Gastrocnemius medialis (tissue), 4 donors: ENCODE measurements around the gene ZNF521. TPM values are rescaled to one million over a fixed set of nuclear protein-coding genes. Genes with fewer than 3 reads are reported as not detected.

ENCODE experiments used
- ATAC-seq, 2 donors: fragments of 150-250 bp; one replicate each; pipeline ENCODE4 v1.9.1; 2016
- DNase-seq, 2 donors: peaks; one replicate each; pipeline ENCODE4 v3.0.0-alpha.2; 2019
- H3K27ac ChIP-seq, 4 donors: fragments of 200-600 bp; sonication (generic); 1 replicate in 1 of 4; 2 replicates in 3 of 4; pipeline ENCODE4 v1.5.1; 2016 to 2018; ENCODE audit warnings: mild to moderate bottlenecking in 2 of 4, moderate library complexity in 1 of 4
- H3K27me3 ChIP-seq, 3 donors: fragments of 200-600 bp; sonication (generic) in 2 of 3; 1 replicate in 1 of 3; 2 replicates in 2 of 3; pipeline versions ENCODE4 v1.5.1 to v1.6.0; 2016 to 2019; ENCODE audit warnings: mild to moderate bottlenecking in 1 of 3, moderate library complexity in 1 of 3
- H3K36me3 ChIP-seq, 2 donors: fragments of 200-600 bp; sonication (generic) in 1 of 2; one replicate each; pipeline ENCODE4 v1.5.1; 2017 to 2018
- H3K4me1 ChIP-seq, 2 donors: fragments of 200-600 bp; sonication (generic) in 1 of 2; one replicate each; pipeline ENCODE4 v1.5.1; 2016 to 2017; ENCODE audit warnings: mild to moderate bottlenecking in 2 of 2
- H3K4me3 ChIP-seq, 4 donors: fragments of 200-600 bp; sonication (generic) in 3 of 4; 1 replicate in 1 of 4; 2 replicates in 3 of 4; pipeline ENCODE4 v1.5.1; 2016 to 2019; ENCODE audit warnings: mild to moderate bottlenecking in 2 of 4
- H3K9me3 ChIP-seq, 3 donors: fragments of 200-600 bp; sonication (generic) in 2 of 3; 1 replicate in 1 of 3; 2 replicates in 2 of 3; pipeline ENCODE4 v1.5.1; 2016 to 2019
- CTCF ChIP-seq, 5 experiments: fragments of 450-650 bp in 3 of 5; fragments of 200-600 bp in 2 of 5; sonication (generic) in 2 of 5; IDR thresholded peaks in 4 of 5; conservative IDR thresholded peaks in 1 of 5; 1 replicate in 4 of 5; 2 replicates in 1 of 5; pipeline ENCODE4 v1.5.1; 2016 to 2019; ENCODE audit warnings: antibody characterized with exemption in 5 of 5, mild to moderate bottlenecking in 3 of 5, moderate library complexity in 3 of 5
- POLR2A ChIP-seq, 2 donors: fragments of 450-650 bp; IDR thresholded peaks; one replicate each; pipeline ENCODE4 v1.6.1; 2017; ENCODE audit warnings: antibody characterized with exemption in 2 of 2, mild to moderate bottlenecking in 2 of 2, moderate library complexity in 2 of 2
- in situ Hi-C, 4 donors: fragments of 200-750 bp; cut with MboI; loops; one replicate each; pipeline versions ENCODE4 v1.15.0 to v1.8.0; 2017; ENCODE audit warnings: low sequenced_read_pairs in 4 of 4
- intact Hi-C: fragments of 100-400 bp; cut with DNase I; formaldehyde crosslinking; loops from one replicate; pipeline ENCODE4 v1.15.1; 2023; ENCODE audit warnings: low total_unique reads
- total RNA-seq, 4 donors: library from RNA; depleted of rRNA; stranded (reverse); fragments of >200 nt; gene quantifications; one replicate each; pipeline versions ENCODE4 v1.1.0 to v1.2.3, GENCODE V29; 2016

ZNF521 gene
- total RNA-seq, 4 donors from 2014 or later: 3.5 to 15.6 (median 4.7) TPM

GRCh38 chr18:25145731-25146511, 206.0 kb downstream of the ZNF521 start:
- in situ Hi-C loops: no loop called here

GRCh38 chr18:25144820-25145219, 207.1 kb downstream of the ZNF521 start:
- in situ Hi-C loops (no loop called here), intact Hi-C loops (no loop called here)
- Histone ChIP-seq H3K4me3 (no peak overlapping the region), H3K9me3 (no peaks in the 10 kb centered on the region), H3K36me3 (no peaks in the 10 kb centered on the region), H3K27ac (no peak overlapping the region), H3K27me3 (no peaks in the 10 kb centered on the region), H3K4me1 (no peaks in the 10 kb centered on the region)
- ATAC-seq (no peak), DNase-seq (no peak)
- TF ChIP-seq CTCF (IDR thresholded peaks at IDR 0.05 in 4 of 5, conservative IDR thresholded peaks at IDR 0.05 in 1 of 5) (no peak), POLR2A (IDR thresholded peaks at IDR 0.05) (no peak)

More at GRCh38 chr18:25145731-25146511, 206.0 kb downstream of the ZNF521 start:
- no peaks in the 10 kb centered on the region for H3K4me1 ChIP-seq
- DNase-seq (no peak), ATAC-seq (no peak)
- no peaks in the 10 kb centered on the region for H3K27me3 ChIP-seq
- TF ChIP-seq POLR2A (IDR thresholded peaks at IDR 0.05): no peak
- H3K4me3 ChIP-seq: no peak overlapping the region
- H3K36me3 ChIP-seq: no peaks in the 10 kb centered on the region
- intact Hi-C loops: no loop called here
- no peak overlapping the region for H3K27ac ChIP-seq
- H3K9me3 ChIP-seq: no peaks in the 10 kb centered on the region

- no peak for DNase-seq
- no peak overlapping the region for H3K27ac ChIP-seq
- intact Hi-C loops (no loop called here), in situ Hi-C loops (no loop called here)
- H3K9me3 ChIP-seq: no peaks in the 10 kb centered on the region
- no peaks in the 10 kb centered on the region for H3K36me3 ChIP-seq
- H3K4me3 ChIP-seq: no peak overlapping the region
- peaks cover 5 to 8% of the 10 kb centered on the region in 2 donors for H3K4me1 ChIP-seq
- TF ChIP-seq POLR2A (IDR thresholded peaks at IDR 0.05): no peak
- TF ChIP-seq CTCF (IDR thresholded peaks at IDR 0.05 in 4 of 5, conservative IDR thresholded peaks at IDR 0.05 in 1 of 5): no peak
- ATAC-seq: no peak
- H3K27me3 ChIP-seq: no peaks in the 10 kb centered on the region
Observed at GRCh38 chr18:25141886-25142285, 210.1 kb downstream of the ZNF521 start.

DNA sequence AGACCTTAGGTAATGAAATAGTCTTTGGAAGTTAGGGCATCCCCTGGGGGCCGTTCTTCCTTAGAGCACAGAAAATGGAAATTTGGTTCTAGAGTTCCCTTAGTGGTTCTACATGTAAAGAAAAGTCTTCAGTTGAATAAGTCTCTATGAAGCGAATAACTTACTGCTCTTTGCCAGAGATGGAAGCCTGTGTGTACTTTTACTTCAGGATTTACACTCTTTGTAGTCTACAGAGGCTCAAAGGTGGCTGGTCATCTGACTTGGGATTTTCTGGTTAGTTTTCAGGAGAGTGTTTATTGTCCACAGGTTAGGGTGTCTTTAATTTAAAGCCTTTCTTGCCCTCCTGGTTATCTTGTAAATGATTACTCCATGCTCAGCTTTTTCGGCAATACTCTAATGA, 210.6 kb downstream of the ZNF521 start:
- Histone ChIP-seq H3K4me3 (no peak overlapping the region), H3K27ac (no peak overlapping the region), H3K27me3 (no peaks in the 10 kb centered on the region), H3K36me3 (no peaks in the 10 kb centered on the region), H3K4me1 (peaks cover 8 to 10% of the 10 kb centered on the region in 2 donors), H3K9me3 (no peaks in the 10 kb centered on the region)
- in situ Hi-C loops: no loop called here
- DNase-seq: no peak
- no peak for ATAC-seq
- intact Hi-C loops: no loop called here
- TF ChIP-seq POLR2A (IDR thresholded peaks at IDR 0.05) (no peak), CTCF (IDR thresholded peaks at IDR 0.05 in 4 of 5, conservative IDR thresholded peaks at IDR 0.05 in 1 of 5) (no peak)

DNA sequence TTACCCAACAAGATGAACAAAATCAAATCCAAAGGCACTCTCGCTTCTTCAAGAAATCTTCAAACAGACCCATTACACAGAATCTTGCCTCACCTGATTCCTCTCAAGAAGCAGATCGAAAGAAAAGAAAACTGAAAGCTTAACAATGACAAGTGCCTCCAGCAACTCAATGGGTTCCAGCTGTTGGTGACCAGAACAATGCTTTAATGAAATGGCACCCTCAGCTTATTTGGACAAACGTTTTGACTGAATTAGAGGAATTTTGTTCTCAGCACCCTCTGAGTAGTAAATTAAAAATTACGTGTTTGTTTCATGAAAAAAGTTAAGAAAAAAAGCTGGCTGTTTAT, 211.0 kb downstream of the ZNF521 start:
- Histone ChIP-seq H3K4me1 (peaks cover 10 to 12% of the 10 kb centered on the region in 2 donors), H3K4me3 (no peak overlapping the region), H3K36me3 (no peaks in the 10 kb centered on the region), H3K27me3 (no peaks in the 10 kb centered on the region), H3K9me3 (no peaks in the 10 kb centered on the region), H3K27ac (no peak overlapping the region)
- DNase-seq (no peak), ATAC-seq (no peak)
- TF ChIP-seq POLR2A (IDR thresholded peaks at IDR 0.05): no peak
- no peak for TF ChIP-seq CTCF (IDR thresholded peaks at IDR 0.05 in 4 of 5, conservative IDR thresholded peaks at IDR 0.05 in 1 of 5)
- in situ Hi-C loops: no loop called here
- intact Hi-C loops: no loop called here
